ENCODE measurements around the gene OPHN1.
"Not testable (repeated sequence)": the region's sequence is repeated elsewhere in the genome, so short reads cannot be mapped to it uniquely, and the experiment has no call there.

The OPHN1 gene

GRCh38 chrX:68363984-68364383 lies 69.3 kb downstream of the OPHN1 start:
- H3K4me3 Mint-ChIP-seq: no peak overlapping the region
- no peaks in the 10 kb centered on the region for H3K36me3 Mint-ChIP-seq (ENCODE audit: low read depth)
- ATAC-seq: no peak

GRCh38 chrX:68358679-68359078 lies 74.6 kb downstream of the OPHN1 start:
- no peak for DNase-seq
- no peak for ATAC-seq
- Mint-ChIP-seq H3K4me3 (no peak overlapping the region), H3K4me1 (no peaks in the 10 kb centered on the region), H3K27me3 (no peaks in the 10 kb centered on the region), H3K9me3 (no peaks in the 10 kb centered on the region), H3K36me3 (ENCODE audit: low read depth) (no peaks in the 10 kb centered on the region), H3K27ac (no peak overlapping the region)

More at GRCh38 chrX:68363984-68364383, 69.3 kb downstream of the OPHN1 start:
- Mint-ChIP-seq H3K9me3 (no peaks in the 10 kb centered on the region), H3K27ac (no peak overlapping the region), H3K27me3 (no peaks in the 10 kb centered on the region), H3K4me1 (no peaks in the 10 kb centered on the region)
- no peak for DNase-seq

GRCh38 chrX:68355629-68355920 lies 77.7 kb downstream of the OPHN1 start:
- H3K4me1 Mint-ChIP-seq: no peaks in the 10 kb centered on the region

GRCh38 chrX:68354879-68355628 lies 78.2 kb downstream of the OPHN1 start:
- no peak for DNase-seq
- H3K27ac Mint-ChIP-seq: no peak overlapping the region
- H3K9me3 Mint-ChIP-seq: no peaks in the 10 kb centered on the region
- ATAC-seq: no peak
- H3K4me1 Mint-ChIP-seq: no peaks in the 10 kb centered on the region
- no peak overlapping the region for H3K4me3 Mint-ChIP-seq
- H3K27me3 Mint-ChIP-seq: no peaks in the 10 kb centered on the region
- no peaks in the 10 kb centered on the region for H3K36me3 Mint-ChIP-seq (ENCODE audit: low read depth)

More at GRCh38 chrX:68355629-68355920, 77.7 kb downstream of the OPHN1 start:
- H3K4me3 Mint-ChIP-seq: no peak overlapping the region
- DNase-seq (no peak), ATAC-seq (no peak)
- no peaks in the 10 kb centered on the region for H3K9me3 Mint-ChIP-seq
- H3K27ac Mint-ChIP-seq: no peak overlapping the region
- no peaks in the 10 kb centered on the region for H3K27me3 Mint-ChIP-seq
- no peaks in the 10 kb centered on the region for H3K36me3 Mint-ChIP-seq (ENCODE audit: low read depth)

GRCh38 chrX:68345025-68345424 lies 88.3 kb downstream of the OPHN1 start:
- no peak overlapping the region for H3K4me3 Mint-ChIP-seq
- ATAC-seq: no peak
- no peaks in the 10 kb centered on the region for H3K4me1 Mint-ChIP-seq
- H3K9me3 Mint-ChIP-seq: no peaks in the 10 kb centered on the region
- H3K27ac Mint-ChIP-seq: no peak overlapping the region
- H3K27me3 Mint-ChIP-seq: no peaks in the 10 kb centered on the region
- no peak for DNase-seq
- H3K36me3 Mint-ChIP-seq (ENCODE audit: low read depth): no peaks in the 10 kb centered on the region

- Mint-ChIP-seq H3K27me3 (no peaks in the 10 kb centered on the region), H3K4me1 (no peaks in the 10 kb centered on the region), H3K36me3 (ENCODE audit: low read depth) (no peaks in the 10 kb centered on the region), H3K9me3 (no peaks in the 10 kb centered on the region), H3K27ac (no peak overlapping the region), H3K4me3 (no peak overlapping the region)
- no peak for ATAC-seq
- DNase-seq: no peak
Measured at GRCh38 chrX:68343551-68343950, 89.7 kb downstream of the OPHN1 start.

- DNase-seq (no peak), ATAC-seq (no peak)
- no peak overlapping the region for H3K27ac Mint-ChIP-seq
- no peaks in the 10 kb centered on the region for H3K36me3 Mint-ChIP-seq (ENCODE audit: low read depth)
- H3K27me3 Mint-ChIP-seq: no peaks in the 10 kb centered on the region
- H3K9me3 Mint-ChIP-seq: no peaks in the 10 kb centered on the region
- no peaks in the 10 kb centered on the region for H3K4me1 Mint-ChIP-seq
- H3K4me3 Mint-ChIP-seq: no peak overlapping the region
Measured at GRCh38 chrX:68332201-68332731, 101.0 kb downstream of the OPHN1 start.

- not testable (repeated sequence) for H3K4me1 Mint-ChIP-seq; H3K36me3 Mint-ChIP-seq (ENCODE audit: low read depth); H3K9me3 Mint-ChIP-seq; H3K27me3 Mint-ChIP-seq; H3K4me3 Mint-ChIP-seq; ATAC-seq; H3K27ac Mint-ChIP-seq; DNase-seq
Measured at GRCh38 chrX:68326841-68327240, 106.5 kb downstream of the OPHN1 start.

GRCh38 chrX:68307769-68308168 lies 125.5 kb downstream of the OPHN1 start:
- Mint-ChIP-seq H3K36me3 (ENCODE audit: low read depth) (no peaks in the 10 kb centered on the region), H3K4me3 (no peak overlapping the region), H3K4me1 (no peaks in the 10 kb centered on the region), H3K9me3 (no peaks in the 10 kb centered on the region), H3K27me3 (peaks cover 2% of the 10 kb centered on the region), H3K27ac (no peak overlapping the region)
- ATAC-seq: no peak
- no peak for DNase-seq

GRCh38 chrX:68304602-68305001 lies 128.7 kb downstream of the OPHN1 start:
- Mint-ChIP-seq H3K36me3 (ENCODE audit: low read depth) (no peaks in the 10 kb centered on the region), H3K4me1 (no peaks in the 10 kb centered on the region), H3K4me3 (no peak overlapping the region), H3K27ac (no peak overlapping the region), H3K9me3 (no peaks in the 10 kb centered on the region), H3K27me3 (no peaks in the 10 kb centered on the region)
- no peak for DNase-seq
- no peak for ATAC-seq

- Mint-ChIP-seq H3K27me3 (no peaks in the 10 kb centered on the region), H3K36me3 (ENCODE audit: low read depth) (no peaks in the 10 kb centered on the region)
- no peak for ATAC-seq
Measured at GRCh38 chrX:68299898-68300297, 133.4 kb downstream of the OPHN1 start.

GRCh38 chrX:68292471-68292870 lies 140.8 kb downstream of the OPHN1 start:
- no peak for DNase-seq
- H3K4me3 Mint-ChIP-seq: no peak overlapping the region
- no peak overlapping the region for H3K27ac Mint-ChIP-seq

More at GRCh38 chrX:68299898-68300297, 133.4 kb downstream of the OPHN1 start:
- no peaks in the 10 kb centered on the region for H3K4me1 Mint-ChIP-seq
- H3K9me3 Mint-ChIP-seq: no peaks in the 10 kb centered on the region
- DNase-seq: no peak
- no peak overlapping the region for H3K4me3 Mint-ChIP-seq
- H3K27ac Mint-ChIP-seq: no peak overlapping the region

GRCh38 chrX:68288127-68288526 lies 145.2 kb downstream of the OPHN1 start:
- H3K27ac Mint-ChIP-seq: no peak overlapping the region
- DNase-seq (no peak), ATAC-seq (no peak)
- H3K9me3 Mint-ChIP-seq: no peaks in the 10 kb centered on the region
- H3K4me3 Mint-ChIP-seq: no peak overlapping the region
- no peaks in the 10 kb centered on the region for H3K4me1 Mint-ChIP-seq
- no peaks in the 10 kb centered on the region for H3K36me3 Mint-ChIP-seq (ENCODE audit: low read depth)
- no peaks in the 10 kb centered on the region for H3K27me3 Mint-ChIP-seq

More at GRCh38 chrX:68292471-68292870, 140.8 kb downstream of the OPHN1 start:
- H3K27me3 Mint-ChIP-seq: no peaks in the 10 kb centered on the region
- no peaks in the 10 kb centered on the region for H3K36me3 Mint-ChIP-seq (ENCODE audit: low read depth)
- H3K9me3 Mint-ChIP-seq: no peaks in the 10 kb centered on the region
- ATAC-seq: no peak
- H3K4me1 Mint-ChIP-seq: no peaks in the 10 kb centered on the region

- no peak overlapping the region for H3K27ac Mint-ChIP-seq
- H3K9me3 Mint-ChIP-seq: no peaks in the 10 kb centered on the region
- ATAC-seq (no peak), DNase-seq (no peak)
- H3K36me3 Mint-ChIP-seq (ENCODE audit: low read depth): no peaks in the 10 kb centered on the region
- H3K27me3 Mint-ChIP-seq: no peaks in the 10 kb centered on the region
- H3K4me3 Mint-ChIP-seq: no peak overlapping the region
- no peaks in the 10 kb centered on the region for H3K4me1 Mint-ChIP-seq
Measured at GRCh38 chrX:68287419-68287818, 145.9 kb downstream of the OPHN1 start.

GRCh38 chrX:68286980-68287379 lies 146.3 kb downstream of the OPHN1 start:
- H3K9me3 Mint-ChIP-seq: no peaks in the 10 kb centered on the region
- H3K27me3 Mint-ChIP-seq: no peaks in the 10 kb centered on the region
- DNase-seq (no peak), ATAC-seq (no peak)
- no peaks in the 10 kb centered on the region for H3K4me1 Mint-ChIP-seq
- no peak overlapping the region for H3K27ac Mint-ChIP-seq
- H3K36me3 Mint-ChIP-seq (ENCODE audit: low read depth): no peaks in the 10 kb centered on the region
- H3K4me3 Mint-ChIP-seq: no peak overlapping the region

- no peaks in the 10 kb centered on the region for H3K4me1 Mint-ChIP-seq
- no peak overlapping the region for H3K4me3 Mint-ChIP-seq
- ATAC-seq (no peak), DNase-seq (no peak)
- H3K36me3 Mint-ChIP-seq (ENCODE audit: low read depth): no peaks in the 10 kb centered on the region
- no peaks in the 10 kb centered on the region for H3K9me3 Mint-ChIP-seq
- no peaks in the 10 kb centered on the region for H3K27me3 Mint-ChIP-seq
- H3K27ac Mint-ChIP-seq: no peak overlapping the region
Measured at GRCh38 chrX:68286076-68286475, 147.2 kb downstream of the OPHN1 start.
